ENCODE data around the gene XK. TPM values are rescaled to one million over a fixed set of nuclear protein-coding genes. Genes with fewer than 3 reads are reported as not detected.

Gene XK
- total and polyA plus RNA-seq, 2 of the 4 experiments (the other 2 are of a cell fraction), result under 0.01 to 0.02 TPM

- Histone ChIP-seq H2BK5ac (ENCODE audit: low read depth, low read length, poor library complexity, severe bottlenecking) (no peak overlapping the region), H4K20me1 (ENCODE audit: insufficient read depth, low read length) (no peaks in the 10 kb centered on the region), H3K18ac (ENCODE audit: low read depth, low read length) (no peak overlapping the region), H3K27me3 (ENCODE audit: control insufficient read depth, insufficient read depth, low read length) (peaks cover 1% of the 10 kb centered on the region; the same call in 1 of the 2 replicates), H3K79me1 (ENCODE audit: low read depth in 1 of 2, low read length in 2 of 2) (no peaks in the 10 kb centered on the region), H2AK5ac (ENCODE audit: low read depth, low read length) (no peak overlapping the region), H3K9me1 (ENCODE audit: insufficient read depth, low read length) (no peaks in the 10 kb centered on the region), H3K23ac (ENCODE audit: low read depth, low read length) (no peak overlapping the region), H2AFZ (replicated peaks; ENCODE audit: low read length, poor library complexity) (no peak overlapping the region), H2BK15ac (ENCODE audit: low read depth, low read length) (no peak overlapping the region), H2BK20ac (ENCODE audit: low read depth, low read length) (no peak overlapping the region), H3K56ac (ENCODE audit: extremely low read depth, insufficient read depth, low read length) (no peak overlapping the region), H3K4me2 (ENCODE audit: low read depth, low read length) (no peak overlapping the region), H4K91ac (ENCODE audit: insufficient read depth, low read depth, low read length) (no peak overlapping the region), H2AK9ac (replicated peaks; ENCODE audit: low read depth, low read length, poor library complexity) (no peak overlapping the region), H3K14ac (replicated peaks; ENCODE audit: low read depth, low read length) (no peak overlapping the region), H3K27ac (ENCODE audit: insufficient read depth, low read length) (no peak overlapping the region), H3K4me3 (ENCODE audit: insufficient read depth, low read depth, low read length) (no peak overlapping the region), H2BK120ac (ENCODE audit: low read depth, low read length) (no peak overlapping the region), H4K5ac (ENCODE audit: low read depth, low read length) (no peak overlapping the region), H3K9ac (ENCODE audit: low read depth, low read length) (no peak overlapping the region), H4K8ac (ENCODE audit: low read depth in 2 of 2, low read length in 2 of 2) (no peak overlapping the region), H3K36me3 (ENCODE audit: control insufficient read depth, insufficient read depth, low read length) (no peaks in the 10 kb centered on the region), H3K9me3 (ENCODE audit: control insufficient read depth, insufficient read depth, low read length) (no peaks in the 10 kb centered on the region), H3K4ac (ENCODE audit: low read depth, low read length) (no peak overlapping the region), H3K4me1 (ENCODE audit: control insufficient read depth, insufficient read depth, low read length) (no peaks in the 10 kb centered on the region)
- TF ChIP-seq NFE2L2 (IDR thresholded peaks at IDR 0.05; ENCODE audit: low read depth, low read length) (no peak), SMC3 (IDR thresholded peaks at IDR 0.05; ENCODE audit: low read depth, low read length) (no peak), RAD21 (IDR thresholded peaks at IDR 0.05; ENCODE audit: low read length) (no peak), MXI1 (IDR thresholded peaks at IDR 0.05; ENCODE audit: borderline replicate concordance, low read depth, low read length) (no peak), RFX5 (IDR thresholded peaks at IDR 0.05; ENCODE audit: low read depth, low read length) (no peak)
- TF ChIP-seq, protein P1, sequence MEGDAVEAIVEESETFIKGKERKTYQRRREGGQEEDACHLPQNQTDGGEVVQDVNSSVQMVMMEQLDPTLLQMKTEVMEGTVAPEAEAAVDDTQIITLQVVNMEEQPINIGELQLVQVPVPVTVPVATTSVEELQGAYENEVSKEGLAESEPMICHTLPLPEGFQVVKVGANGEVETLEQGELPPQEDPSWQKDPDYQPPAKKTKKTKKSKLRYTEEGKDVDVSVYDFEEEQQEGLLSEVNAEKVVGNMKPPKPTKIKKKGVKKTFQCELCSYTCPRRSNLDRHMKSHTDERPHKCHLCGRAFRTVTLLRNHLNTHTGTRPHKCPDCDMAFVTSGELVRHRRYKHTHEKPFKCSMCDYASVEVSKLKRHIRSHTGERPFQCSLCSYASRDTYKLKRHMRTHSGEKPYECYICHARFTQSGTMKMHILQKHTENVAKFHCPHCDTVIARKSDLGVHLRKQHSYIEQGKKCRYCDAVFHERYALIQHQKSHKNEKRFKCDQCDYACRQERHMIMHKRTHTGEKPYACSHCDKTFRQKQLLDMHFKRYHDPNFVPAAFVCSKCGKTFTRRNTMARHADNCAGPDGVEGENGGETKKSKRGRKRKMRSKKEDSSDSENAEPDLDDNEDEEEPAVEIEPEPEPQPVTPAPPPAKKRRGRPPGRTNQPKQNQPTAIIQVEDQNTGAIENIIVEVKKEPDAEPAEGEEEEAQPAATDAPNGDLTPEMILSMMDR (conservative IDR thresholded peaks at IDR 0.05; ENCODE audit: low read depth, low read length), result no peak
- TF ChIP-seq, protein P2, sequence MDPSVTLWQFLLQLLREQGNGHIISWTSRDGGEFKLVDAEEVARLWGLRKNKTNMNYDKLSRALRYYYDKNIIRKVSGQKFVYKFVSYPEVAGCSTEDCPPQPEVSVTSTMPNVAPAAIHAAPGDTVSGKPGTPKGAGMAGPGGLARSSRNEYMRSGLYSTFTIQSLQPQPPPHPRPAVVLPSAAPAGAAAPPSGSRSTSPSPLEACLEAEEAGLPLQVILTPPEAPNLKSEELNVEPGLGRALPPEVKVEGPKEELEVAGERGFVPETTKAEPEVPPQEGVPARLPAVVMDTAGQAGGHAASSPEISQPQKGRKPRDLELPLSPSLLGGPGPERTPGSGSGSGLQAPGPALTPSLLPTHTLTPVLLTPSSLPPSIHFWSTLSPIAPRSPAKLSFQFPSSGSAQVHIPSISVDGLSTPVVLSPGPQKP (IDR thresholded peaks at IDR 0.05; ENCODE audit: borderline replicate concordance, low read depth, low read length), result no peak
- intact Hi-C loops (cut with micrococcal nuclease), result no loop called here
- in situ Hi-C loops (cut with MboI; ENCODE audit: low sequenced_read_pairs), result no loop called here
- ChIA-PET CTCF (interaction anchor here (0.6 kb wide), 1 partner anchor 16 kb away, joined by 3 read pairs; no protein-coding TSS in a partner anchor), POLR2A (ENCODE audit: unreplicated experiment) (no interaction called here)
- no peak for ATAC-seq (ENCODE audit: low read depth)
- no peak for DNase-seq
- BruUV-seq (replicated peaks), result no TSS peak
- dilution Hi-C loops (cut with HindIII; ENCODE audit: low sequenced_read_pairs, unreplicated experiment), result no loop called here
Observed at GRCh38 chrX:37646254-37646653, 39.3 kb upstream of the XK start.
